ENCODE data around the gene COQ5.

DNA sequence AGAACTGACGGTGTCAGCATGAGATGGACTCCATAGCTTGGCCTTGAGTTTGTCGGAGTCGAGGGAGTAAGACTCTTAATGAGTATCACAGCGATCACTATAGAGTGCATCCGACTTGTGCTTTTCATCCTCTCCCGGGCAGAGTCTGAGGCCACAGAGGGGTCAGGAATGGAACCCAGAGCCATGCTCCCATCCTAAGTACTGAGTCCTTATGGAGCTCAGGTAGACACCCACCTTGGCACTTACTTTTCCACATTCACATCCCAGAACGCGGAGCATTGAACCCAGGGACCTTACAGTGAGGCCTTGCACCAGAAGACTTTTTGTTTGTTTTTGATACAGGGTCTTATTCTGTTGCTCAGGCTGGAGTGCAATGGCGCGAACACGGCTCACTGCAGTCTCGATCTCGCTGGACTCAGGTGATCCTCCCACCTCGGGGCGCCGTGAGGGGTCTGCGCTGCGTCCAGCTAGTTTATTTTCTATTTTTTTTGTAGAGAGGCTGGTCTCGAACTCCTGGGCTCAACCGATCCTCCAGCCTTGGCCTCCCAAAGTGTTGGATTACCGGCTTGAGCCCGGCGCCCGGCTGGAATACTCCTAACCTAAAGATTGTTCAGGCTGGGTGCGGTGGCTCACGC lies 58.7 kb downstream of the COQ5 start:
- TF ChIP-seq, protein P1, sequence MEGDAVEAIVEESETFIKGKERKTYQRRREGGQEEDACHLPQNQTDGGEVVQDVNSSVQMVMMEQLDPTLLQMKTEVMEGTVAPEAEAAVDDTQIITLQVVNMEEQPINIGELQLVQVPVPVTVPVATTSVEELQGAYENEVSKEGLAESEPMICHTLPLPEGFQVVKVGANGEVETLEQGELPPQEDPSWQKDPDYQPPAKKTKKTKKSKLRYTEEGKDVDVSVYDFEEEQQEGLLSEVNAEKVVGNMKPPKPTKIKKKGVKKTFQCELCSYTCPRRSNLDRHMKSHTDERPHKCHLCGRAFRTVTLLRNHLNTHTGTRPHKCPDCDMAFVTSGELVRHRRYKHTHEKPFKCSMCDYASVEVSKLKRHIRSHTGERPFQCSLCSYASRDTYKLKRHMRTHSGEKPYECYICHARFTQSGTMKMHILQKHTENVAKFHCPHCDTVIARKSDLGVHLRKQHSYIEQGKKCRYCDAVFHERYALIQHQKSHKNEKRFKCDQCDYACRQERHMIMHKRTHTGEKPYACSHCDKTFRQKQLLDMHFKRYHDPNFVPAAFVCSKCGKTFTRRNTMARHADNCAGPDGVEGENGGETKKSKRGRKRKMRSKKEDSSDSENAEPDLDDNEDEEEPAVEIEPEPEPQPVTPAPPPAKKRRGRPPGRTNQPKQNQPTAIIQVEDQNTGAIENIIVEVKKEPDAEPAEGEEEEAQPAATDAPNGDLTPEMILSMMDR (IDR thresholded peaks at IDR 0.05; ENCODE audit: low read length): no peak
- TF ChIP-seq EZH2phosphoT487 (IDR thresholded peaks at IDR 0.05; ENCODE audit: low read length): no peak

Data from MM.1S (cell line).